HEK293 (cell line): Measurements from ENCODE around the gene MKLN1.

Experiments used
- CTCF ChIA-PET: fragments of 350-600 bp; formaldehyde crosslinking; extraction: SDS; loops from one replicate; lab custom pipeline; 2021; ENCODE audit warnings: antibody characterized with exemption; lab: Yijun Ruan, JAX
- POLR2A ChIA-PET: fragments of 300-600 bp; formaldehyde crosslinking; extraction: SDS; loops from one replicate; lab custom pipeline; 2020; ENCODE audit warnings: antibody characterized with exemption, inconsistent platforms; lab: Yijun Ruan, JAX
- H3K27ac ChIP-seq: fragments of 200-500 bp; sonication (Bioruptor generic); 2 replicates; pipeline ENCODE4 v1.5.1; 2014; ENCODE audit warnings: low read depth, low read length, control low read depth, inconsistent platforms; ENCODE audit errors: extremely low read depth
- H3K36me3 ChIP-seq, 2 experiments: fragments of 200-500 bp in 1 of 2; sonication (Bioruptor generic) in 1 of 2; 1 replicate in 1 of 2; 2 replicates in 1 of 2; pipeline ENCODE4 v1.5.1; 2014 to 2017; ENCODE audit warnings: inconsistent platforms in 2 of 2, low read length in 2 of 2; ENCODE audit not compliant: control insufficient read depth in 2 of 2, insufficient read depth in 1 of 2
- H3K4me1 ChIP-seq: fragments of 200-500 bp; sonication (Bioruptor generic); 2 replicates; pipeline ENCODE4 v1.5.1; 2014; ENCODE audit warnings: mild to moderate bottlenecking, low read length, inconsistent platforms; ENCODE audit not compliant: control insufficient read depth, insufficient read depth
- H3K4me3 ChIP-seq: 2 replicates; pipeline ENCODE4 v1.5.1; 2011; ENCODE audit warnings: low read depth, mild to moderate bottlenecking, control low read depth, low read length, moderate library complexity
- H3K9me3 ChIP-seq: fragments of 200-500 bp; sonication (Bioruptor generic); 2 replicates; pipeline ENCODE4 v1.5.1; 2014; ENCODE audit warnings: low read depth, low read length, inconsistent platforms; ENCODE audit not compliant: control insufficient read depth, insufficient read depth
- KLF16 ChIP-seq: fragments of 450-650 bp; formaldehyde crosslinking; IDR thresholded peaks from 2 replicates; pipeline ENCODE4 v1.5.1; 2017; ENCODE audit warnings: missing biosample characterization, missing genetic modification characterization
- PRDM6 ChIP-seq: fragments of 450-650 bp; formaldehyde crosslinking; IDR thresholded peaks from 2 replicates; pipeline ENCODE4 v1.5.1; 2017; ENCODE audit warnings: missing biosample characterization, missing genetic modification characterization
- SP7 ChIP-seq: fragments of 450-650 bp; formaldehyde crosslinking; IDR thresholded peaks from 2 replicates; pipeline ENCODE4 v1.5.1; 2016; ENCODE audit warnings: missing biosample characterization, missing genetic modification characterization
- YY2 ChIP-seq: fragments of 450-650 bp; formaldehyde crosslinking; IDR thresholded peaks from 2 replicates; pipeline ENCODE4 v1.5.1; 2016; ENCODE audit warnings: missing biosample characterization, missing genetic modification characterization
- ZBTB44 ChIP-seq: fragments of 450-650 bp; IDR thresholded peaks from 2 replicates; pipeline ENCODE4 v1.5.1; 2018; ENCODE audit warnings: missing biosample characterization, mild to moderate bottlenecking, missing genetic modification characterization
- ZBTB6 ChIP-seq: fragments of 450-650 bp; formaldehyde crosslinking; IDR thresholded peaks from 2 replicates; pipeline ENCODE4 v1.5.1; 2017; ENCODE audit warnings: missing biosample characterization, missing genetic modification characterization
- ZBTB7A ChIP-seq: fragments of 450-650 bp; formaldehyde crosslinking; IDR thresholded peaks from 2 replicates; pipeline ENCODE4 v1.5.1; 2016; ENCODE audit warnings: low read depth, missing biosample characterization, missing genetic modification characterization
- ZBTB8A ChIP-seq: fragments of 450-650 bp; formaldehyde crosslinking; IDR thresholded peaks from 2 replicates; pipeline ENCODE4 v1.5.1; 2016; ENCODE audit warnings: missing biosample characterization, missing genetic modification characterization
- ZFP37 ChIP-seq: fragments of 450-650 bp; formaldehyde crosslinking; IDR thresholded peaks from 2 replicates; pipeline ENCODE4 v1.5.1; 2016; ENCODE audit warnings: missing biosample characterization, missing genetic modification characterization
- ZFP69B ChIP-seq: fragments of 450-650 bp; formaldehyde crosslinking; IDR thresholded peaks from 2 replicates; pipeline ENCODE4 v1.5.1; 2016; ENCODE audit warnings: missing biosample characterization, missing genetic modification characterization
- ZIC2 ChIP-seq: fragments of 450-650 bp; formaldehyde crosslinking; IDR thresholded peaks from 2 replicates; pipeline ENCODE4 v1.5.1; 2016; ENCODE audit warnings: missing biosample characterization, missing genetic modification characterization
- ZNF10 ChIP-seq: fragments of 450-650 bp; formaldehyde crosslinking; IDR thresholded peaks from 2 replicates; pipeline ENCODE4 v1.5.1; 2017; ENCODE audit warnings: missing biosample characterization, missing genetic modification characterization
- ZNF138 ChIP-seq: fragments of 450-650 bp; formaldehyde crosslinking; IDR thresholded peaks from 2 replicates; pipeline ENCODE4 v1.5.1; 2016; ENCODE audit warnings: missing biosample characterization, missing genetic modification characterization, borderline replicate concordance
- ZNF18 ChIP-seq: fragments of 450-650 bp; formaldehyde crosslinking; IDR thresholded peaks from 2 replicates; pipeline ENCODE4 v1.5.1; 2016; ENCODE audit warnings: missing biosample characterization, missing genetic modification characterization
- ZNF274 ChIP-seq, 2 experiments: fragments of 200-500 bp in 1 of 2; fragments of 450-650 bp in 1 of 2; sonication (Bioruptor generic) in 1 of 2; formaldehyde crosslinking in 1 of 2; IDR thresholded peaks; 2 replicates each; pipeline versions ENCODE4 v1.5.1 to v1.6.1; 2014 to 2016; ENCODE audit warnings: borderline replicate concordance in 1 of 2, inconsistent platforms in 1 of 2, low read length in 1 of 2, missing biosample characterization in 1 of 2, missing genetic modification characterization in 1 of 2
- ZNF292 ChIP-seq: fragments of 450-650 bp; formaldehyde crosslinking; IDR thresholded peaks from 2 replicates; pipeline ENCODE4 v1.5.1; 2016; ENCODE audit warnings: low read depth, missing biosample characterization, missing genetic modification characterization, borderline replicate concordance
- ZNF311 ChIP-seq: fragments of 450-650 bp; formaldehyde crosslinking; IDR thresholded peaks from 2 replicates; pipeline ENCODE4 v1.5.1; 2017; ENCODE audit warnings: missing biosample characterization, missing genetic modification characterization, borderline replicate concordance
- ZNF362 ChIP-seq: fragments of 450-650 bp; formaldehyde crosslinking; IDR thresholded peaks from 2 replicates; pipeline ENCODE4 v1.5.1; 2016; ENCODE audit warnings: missing biosample characterization, missing genetic modification characterization
- ZNF394 ChIP-seq: fragments of 450-650 bp; formaldehyde crosslinking; IDR thresholded peaks from 2 replicates; pipeline ENCODE4 v1.5.1; 2016; ENCODE audit warnings: missing biosample characterization, missing genetic modification characterization, mild to moderate bottlenecking, moderate library complexity, borderline replicate concordance
- ZNF510 ChIP-seq: fragments of 450-650 bp; formaldehyde crosslinking; IDR thresholded peaks from 2 replicates; pipeline ENCODE4 v1.5.1; 2018; ENCODE audit warnings: mild to moderate bottlenecking, missing genetic modification characterization, missing biosample characterization; ENCODE audit not compliant: insufficient replicate concordance
- ZNF513 ChIP-seq: fragments of 450-650 bp; IDR thresholded peaks from 2 replicates; pipeline ENCODE4 v1.5.1; 2018; ENCODE audit warnings: missing biosample characterization, missing genetic modification characterization
- ZNF558 ChIP-seq: fragments of 450-650 bp; formaldehyde crosslinking; IDR thresholded peaks from 2 replicates; pipeline ENCODE4 v1.5.1; 2016; ENCODE audit warnings: missing biosample characterization, missing genetic modification characterization
- ZNF621 ChIP-seq: fragments of 450-650 bp; formaldehyde crosslinking; IDR thresholded peaks from 2 replicates; pipeline ENCODE4 v1.5.1; 2017; ENCODE audit warnings: missing biosample characterization, missing genetic modification characterization
- ZNF670 ChIP-seq: fragments of 450-650 bp; formaldehyde crosslinking; IDR thresholded peaks from 2 replicates; pipeline ENCODE4 v1.5.1; 2016; ENCODE audit warnings: missing biosample characterization, missing genetic modification characterization, low read depth
- ZNF692 ChIP-seq: fragments of 450-650 bp; formaldehyde crosslinking; IDR thresholded peaks from 2 replicates; pipeline ENCODE4 v1.5.1; 2016; ENCODE audit warnings: missing biosample characterization, missing genetic modification characterization
- ZNF837 ChIP-seq: fragments of 450-650 bp; formaldehyde crosslinking; IDR thresholded peaks from 2 replicates; pipeline ENCODE4 v1.5.1; 2016; ENCODE audit warnings: missing biosample characterization, missing genetic modification characterization
- ZSCAN16 ChIP-seq: fragments of 450-650 bp; formaldehyde crosslinking; IDR thresholded peaks from 2 replicates; pipeline ENCODE4 v1.5.1; 2016; ENCODE audit warnings: missing biosample characterization, missing genetic modification characterization
- ZXDB ChIP-seq: fragments of 450-650 bp; formaldehyde crosslinking; IDR thresholded peaks from 2 replicates; pipeline ENCODE4 v1.5.1; 2016; ENCODE audit warnings: missing biosample characterization, missing genetic modification characterization

MKLN1 gene

GRCh38 chr7:131365838-131366237, 38.2 kb downstream of the MKLN1 start:
- ChIA-PET POLR2A (no interaction called here), CTCF (interaction anchor here (1.6 kb wide), 1 partner anchor 39 kb away, joined by 3 read pairs; the partner anchor contains the start of gene MKLN1)
- Histone ChIP-seq H3K27ac (no peak overlapping the region), H3K36me3 (no peaks in the 10 kb centered on the region), H3K9me3 (no peaks in the 10 kb centered on the region), H3K4me3 (no peak overlapping the region), H3K4me1 (peaks cover 12% of the 10 kb centered on the region)
- no peak for TF ChIP-seq ZNF362 (tag by site-specific recombination)
- 0 out of 2 replicates have a peak, but pooled peaks have one; percentile 33 for TF ChIP-seq ZNF692 (tag by site-specific recombination)
- no peak for TF ChIP-seq YY2 (tag by site-specific recombination)
- no peak for TF ChIP-seq ZNF311 (tag by site-specific recombination)
- no peak for TF ChIP-seq ZFP37 (tag by site-specific recombination)
- TF ChIP-seq ZNF274 (IDR thresholded peaks at IDR 0.05; ENCODE audit: low read length), result no peak
- no peak for TF ChIP-seq ZNF274 (tag by site-specific recombination; IDR thresholded peaks at IDR 0.05; ENCODE audit: borderline replicate concordance)
- no peak for TF ChIP-seq ZNF558 (tag by site-specific recombination)
- TF ChIP-seq ZNF394 (tag by site-specific recombination), result no peak
- no peak for TF ChIP-seq KLF16 (tag by site-specific recombination)
- no peak for TF ChIP-seq ZNF837 (tag by site-specific recombination)
- TF ChIP-seq ZNF513 (tag by site-specific recombination), result no peak
- TF ChIP-seq PRDM6 (tag by site-specific recombination), result peak; percentile 81
- TF ChIP-seq ZBTB8A (tag by site-specific recombination), result no peak
- no peak for TF ChIP-seq ZNF670 (tag by site-specific recombination)
- TF ChIP-seq ZSCAN16 (tag by site-specific recombination), result no peak
- TF ChIP-seq ZNF10 (tag by site-specific recombination), result no peak
- TF ChIP-seq ZNF621 (tag by site-specific recombination), result no peak
- TF ChIP-seq ZFP69B (tag by site-specific recombination), result no peak
- TF ChIP-seq ZBTB7A (tag by site-specific recombination), result no peak
- TF ChIP-seq ZNF18 (tag by site-specific recombination), result 0 out of 2 replicates have a peak, but pooled peaks have one; percentile 15
- no peak for TF ChIP-seq ZNF292 (tag by site-specific recombination)
- 0 out of 2 replicates have a peak, but pooled peaks have one; percentile 28 for TF ChIP-seq ZXDB (tag by site-specific recombination)
- TF ChIP-seq ZBTB6 (tag by site-specific recombination), result no peak
- no peak for TF ChIP-seq ZNF510
- TF ChIP-seq ZNF138 (tag by site-specific recombination), result no peak
- peak; percentile 39; the same call in 1 of the 2 replicates for TF ChIP-seq ZBTB44
- no peak for TF ChIP-seq ZIC2 (tag by site-specific recombination)
- no peak for TF ChIP-seq SP7 (tag by site-specific recombination)
